GM19463 (cell line): ENCODE data around the gene RTN4R.
"Not testable (repeated sequence)": the region's sequence is repeated elsewhere in the genome, so short reads cannot be mapped to it uniquely, and the experiment has no call there.

ENCODE experiments used
- ATAC-seq: cut with Tn5 transposase; IDR thresholded peaks from one replicate; pipeline ENCODE4 v1.9.1; 2021; ENCODE audit warnings: mild to moderate bottlenecking, moderate library complexity; ENCODE audit not compliant: unreplicated experiment

The RTN4R gene

DNA sequence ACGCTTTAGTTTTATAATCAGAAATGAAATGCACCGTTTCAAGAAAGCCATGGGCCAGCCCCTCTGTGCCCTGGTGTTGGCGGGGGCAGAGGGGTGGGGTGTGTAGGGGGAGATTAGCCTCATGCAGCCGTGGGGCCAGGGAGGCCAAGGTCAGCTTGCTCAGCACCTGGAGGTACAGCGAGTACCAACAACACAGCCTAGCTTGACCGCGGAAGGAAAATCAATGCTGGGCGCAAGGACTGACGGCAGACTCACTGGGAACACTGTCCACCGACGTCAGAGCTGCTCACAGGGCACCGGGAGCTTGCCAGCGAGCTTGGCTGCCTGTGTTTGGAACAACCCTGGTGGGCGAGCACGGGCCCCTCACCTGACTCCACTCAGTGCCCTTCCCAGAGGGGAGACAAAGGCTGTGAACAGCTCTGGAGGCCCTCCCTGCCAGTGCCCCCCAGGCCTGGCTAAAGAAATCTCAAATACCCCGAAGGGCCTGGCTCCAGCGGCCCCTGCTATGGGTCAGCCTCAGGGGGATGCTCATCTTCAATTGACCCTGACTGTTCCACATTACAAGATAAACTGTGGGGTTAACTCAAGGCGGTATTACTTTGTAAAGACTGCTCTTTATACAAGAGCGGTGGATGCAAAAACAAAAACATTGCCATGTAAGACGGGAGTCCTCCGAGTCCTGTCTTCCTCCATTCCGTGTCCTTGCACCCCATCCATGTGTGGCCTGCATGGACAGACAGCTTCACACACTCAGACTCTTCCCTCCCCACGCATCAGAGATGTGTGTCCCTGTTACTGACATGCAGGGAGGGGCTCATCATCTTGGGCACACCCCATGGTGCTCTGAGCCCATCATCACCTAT is 21.3 kb upstream of the RTN4R start:
- ATAC-seq: not testable (repeated sequence)

DNA sequence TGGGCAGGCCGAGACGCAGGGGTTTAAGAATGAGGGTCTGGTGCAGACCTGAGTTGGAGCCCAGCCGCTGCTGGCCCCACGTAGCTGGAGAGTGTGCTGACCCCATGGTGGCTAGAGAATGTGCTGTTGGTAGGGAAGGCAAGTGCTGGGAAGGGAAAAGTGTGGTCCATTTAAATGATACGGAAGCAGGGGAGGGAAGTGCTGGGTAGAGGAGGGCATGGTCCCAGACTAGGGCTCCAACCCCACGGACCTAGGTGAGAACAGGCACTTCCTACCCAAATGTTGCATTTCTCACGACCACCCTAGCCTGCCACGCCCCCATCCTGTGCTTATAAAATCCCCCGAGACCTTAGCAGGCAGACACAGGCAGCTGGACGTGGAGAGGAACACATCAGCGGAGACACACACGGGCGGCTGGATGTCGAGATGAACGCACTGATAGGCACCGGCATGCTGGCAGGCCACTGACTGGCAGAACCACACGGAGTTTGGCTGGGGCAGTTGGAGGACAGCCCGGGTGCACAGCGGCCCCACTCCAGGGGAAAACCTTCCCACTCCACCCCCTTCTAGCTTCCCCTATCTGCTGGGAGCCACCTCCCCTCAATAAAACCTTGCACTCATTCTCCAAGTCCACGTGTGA is 18.8 kb upstream of the RTN4R start:
- not testable (repeated sequence) for ATAC-seq

DNA sequence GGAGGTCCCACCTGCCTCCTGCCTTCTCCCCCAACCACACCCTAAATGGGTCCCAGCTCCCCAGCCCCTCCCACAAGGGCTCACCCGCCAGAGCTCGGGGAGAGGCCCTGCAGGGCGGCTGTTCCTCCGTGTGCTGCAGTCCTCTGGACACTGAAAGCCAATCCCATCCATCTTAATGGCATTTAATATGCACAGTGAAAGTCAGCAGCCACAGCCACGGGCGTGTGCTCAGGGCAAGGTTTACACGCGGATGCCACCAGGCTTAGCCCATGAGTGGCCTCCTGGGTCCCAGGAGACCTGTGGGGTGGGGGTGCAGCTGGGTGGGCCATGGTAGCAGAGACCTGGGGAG is 18.2 kb upstream of the RTN4R start:
- ATAC-seq: not testable (repeated sequence)

DNA sequence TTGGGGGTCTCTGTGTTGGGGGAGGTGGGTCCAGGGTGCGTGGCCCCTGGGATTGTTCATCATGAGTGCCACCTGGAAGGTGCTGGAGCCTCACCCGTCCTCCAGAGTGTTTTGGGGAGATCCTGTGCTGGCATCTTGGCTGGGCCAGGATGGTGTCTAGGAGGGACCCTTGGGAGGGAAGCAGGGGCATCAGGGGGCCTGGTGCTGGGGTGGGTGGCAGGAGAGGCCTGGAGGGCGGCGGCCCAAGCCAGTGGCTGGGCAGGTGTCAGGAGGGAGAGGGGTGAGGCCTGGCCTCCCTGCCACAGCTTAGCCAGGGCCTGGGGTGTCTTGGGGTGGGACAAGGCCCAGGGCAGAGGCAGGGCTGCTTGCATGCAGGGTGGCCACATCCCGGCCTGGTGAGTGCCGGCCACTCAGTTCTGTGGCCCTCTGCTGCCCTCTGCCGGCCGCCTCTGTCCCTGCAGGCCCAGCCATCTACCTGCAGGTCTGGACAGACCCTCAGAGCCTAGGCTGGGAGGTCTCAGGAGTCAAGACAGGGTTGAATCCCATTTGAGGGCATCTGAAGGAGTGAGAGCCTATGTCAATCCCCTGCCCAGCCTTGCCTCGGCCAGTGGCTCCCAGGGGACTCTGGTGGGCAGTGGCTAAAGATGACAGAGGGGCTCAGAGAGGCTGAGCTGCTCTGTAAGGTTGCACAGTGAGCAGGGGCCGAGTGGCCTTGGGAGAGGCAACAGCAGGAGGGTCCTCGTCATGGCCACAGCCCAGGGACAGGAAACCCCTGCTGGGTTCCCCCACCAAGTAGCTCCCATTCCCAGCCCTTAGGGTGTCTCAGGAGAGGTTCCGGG is 17.6 kb upstream of the RTN4R start:
- ATAC-seq: not testable (repeated sequence)

DNA sequence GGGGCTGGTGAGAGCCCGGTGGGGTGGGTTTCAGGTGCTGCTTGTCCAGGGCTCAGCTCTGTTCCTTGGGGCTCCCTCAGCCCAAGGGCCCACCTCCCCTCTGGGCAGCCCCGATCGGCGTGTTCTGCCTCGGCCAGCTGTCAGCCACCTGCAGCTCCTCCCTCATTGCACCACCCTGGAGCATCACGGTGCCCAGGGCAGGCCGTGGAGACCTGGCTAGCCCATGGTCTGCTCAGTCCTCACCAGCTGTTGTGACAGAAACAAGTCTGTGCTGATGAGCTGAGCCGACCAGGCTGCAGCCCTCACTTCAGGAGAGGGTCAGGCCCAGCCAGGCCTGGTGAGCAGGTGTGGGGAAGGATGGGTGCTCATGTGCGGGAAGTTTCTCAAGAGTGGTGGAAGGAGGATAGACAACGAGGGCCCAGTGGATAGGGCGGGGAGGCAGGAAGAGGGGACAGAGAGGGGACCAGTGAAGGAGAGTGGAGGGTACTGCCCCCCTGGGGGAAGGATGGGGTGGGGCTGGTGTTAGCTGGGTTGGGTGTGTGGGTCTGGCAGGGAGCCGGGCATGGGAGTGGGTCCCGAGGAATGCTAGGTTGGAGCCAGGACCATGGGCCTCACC is 16.5 kb upstream of the RTN4R start:
- ATAC-seq: no peak

DNA sequence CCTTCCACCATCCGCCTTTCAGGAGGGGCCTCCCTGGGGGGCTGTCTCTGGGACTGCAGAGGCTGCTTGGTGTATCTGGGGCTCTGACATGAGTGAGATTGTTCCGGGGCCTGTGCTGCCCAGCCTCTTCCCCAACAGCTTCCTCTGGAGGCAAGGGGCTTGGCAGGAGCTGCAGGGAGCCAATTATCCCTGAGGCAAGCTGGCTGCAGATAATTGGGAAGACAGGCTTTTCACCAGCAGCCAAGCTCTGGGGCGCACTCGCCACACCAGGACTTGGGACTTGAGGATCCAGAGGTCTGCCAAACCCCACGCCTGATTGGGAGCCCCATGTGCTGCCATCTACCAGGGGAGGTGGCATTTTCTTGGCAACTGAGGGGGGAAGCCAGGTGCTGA is 15.6 kb upstream of the RTN4R start:
- ATAC-seq: no peak

DNA sequence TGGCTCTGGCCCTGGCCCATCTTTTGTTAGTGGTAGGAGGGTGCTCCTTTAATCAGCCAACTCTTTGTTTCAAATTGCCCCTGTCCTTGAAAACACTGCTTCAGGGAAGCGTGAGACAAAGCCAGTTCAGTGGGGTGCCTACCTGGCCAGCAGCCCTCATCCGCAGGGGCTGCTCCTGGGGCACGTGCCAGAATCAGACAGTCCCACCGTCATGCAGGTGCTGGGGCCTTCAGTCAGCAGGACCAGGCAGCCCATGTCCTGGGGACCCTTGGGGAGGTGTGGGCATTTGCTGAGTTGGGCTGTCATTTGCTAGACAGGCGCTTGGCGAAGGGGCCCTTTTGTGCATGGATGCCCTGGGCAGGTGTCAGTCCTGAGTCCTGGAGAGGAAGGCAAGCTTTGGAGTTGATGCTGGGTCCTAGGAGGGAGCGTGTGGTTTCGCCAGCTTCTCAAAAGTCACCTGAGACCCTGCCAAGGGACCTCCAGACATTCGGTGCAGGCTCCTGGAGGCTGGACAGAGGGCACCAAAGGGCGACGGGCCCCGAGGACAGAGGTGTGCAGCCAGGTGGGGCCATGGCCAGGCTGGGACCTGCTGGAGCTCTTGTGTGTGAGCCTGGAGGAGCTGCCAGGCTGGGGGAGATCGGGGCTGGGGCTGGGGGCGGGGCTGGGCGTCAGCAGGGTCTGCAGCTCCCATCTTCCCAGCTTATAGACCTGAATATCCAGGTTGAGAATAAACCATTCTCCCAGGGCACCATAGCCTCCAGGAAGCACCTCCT is 15.0 kb upstream of the RTN4R start:
- ATAC-seq: no peak

DNA sequence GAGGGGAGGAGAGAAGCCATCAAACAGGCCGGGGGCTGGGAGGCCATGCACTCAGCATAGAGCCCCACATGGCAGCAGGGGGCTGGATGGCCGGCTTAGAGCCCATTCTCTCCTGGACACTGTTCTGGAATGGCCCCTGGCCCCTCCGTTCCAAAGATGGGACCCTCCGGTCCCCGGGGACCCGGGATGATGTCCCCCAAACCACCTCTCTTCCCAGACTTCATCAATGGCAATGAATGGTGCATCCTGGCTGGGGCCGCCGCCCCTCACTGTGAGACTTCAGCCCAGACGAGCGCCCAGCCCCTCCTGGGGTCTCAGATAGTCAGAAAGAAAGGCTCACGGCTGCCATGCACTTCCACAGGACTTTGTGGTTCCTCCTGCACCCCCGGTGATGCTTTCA is 13.8 kb upstream of the RTN4R start:
- no peak for ATAC-seq

DNA sequence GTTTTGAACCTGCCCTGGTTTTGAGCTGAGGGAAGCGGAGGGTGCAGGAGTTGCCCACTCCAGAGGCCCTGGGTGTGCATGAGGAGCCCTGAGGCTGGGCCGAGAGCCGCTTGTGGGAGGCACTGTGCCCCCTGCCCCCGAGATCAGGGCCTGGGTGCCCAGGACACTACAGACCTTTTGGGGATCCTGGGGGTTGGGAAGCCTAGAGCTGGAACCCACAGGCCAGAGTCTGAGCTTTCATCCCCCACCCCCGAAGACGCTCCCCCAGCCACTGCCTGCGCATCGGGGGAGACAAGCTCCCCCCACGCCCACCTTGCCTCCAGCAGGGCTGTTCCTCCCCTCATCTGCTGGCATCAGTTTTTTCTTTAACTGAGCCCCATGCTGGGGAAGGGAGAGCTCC is 13.4 kb upstream of the RTN4R start:
- not testable (repeated sequence) for ATAC-seq

DNA sequence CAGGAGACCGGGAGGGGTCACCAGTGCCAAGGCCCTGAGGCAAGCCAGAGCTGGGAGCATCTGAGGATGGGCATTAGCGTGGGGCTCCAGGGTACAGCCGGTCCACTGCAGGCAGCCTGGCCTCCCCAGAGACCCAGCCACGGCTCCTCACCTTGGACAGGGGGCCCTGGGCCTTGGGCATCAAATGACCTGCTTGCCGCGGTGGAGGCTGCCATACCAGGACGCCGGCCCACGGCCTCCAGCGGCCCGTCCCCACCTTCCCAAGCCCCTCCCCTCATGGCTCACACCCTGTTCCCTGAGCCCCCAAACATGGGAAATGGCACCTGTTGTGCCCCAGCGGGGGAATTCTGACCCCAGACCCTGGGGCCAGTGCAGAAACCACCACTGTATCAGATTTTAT is 12.7 kb upstream of the RTN4R start:
- ATAC-seq: no peak

DNA sequence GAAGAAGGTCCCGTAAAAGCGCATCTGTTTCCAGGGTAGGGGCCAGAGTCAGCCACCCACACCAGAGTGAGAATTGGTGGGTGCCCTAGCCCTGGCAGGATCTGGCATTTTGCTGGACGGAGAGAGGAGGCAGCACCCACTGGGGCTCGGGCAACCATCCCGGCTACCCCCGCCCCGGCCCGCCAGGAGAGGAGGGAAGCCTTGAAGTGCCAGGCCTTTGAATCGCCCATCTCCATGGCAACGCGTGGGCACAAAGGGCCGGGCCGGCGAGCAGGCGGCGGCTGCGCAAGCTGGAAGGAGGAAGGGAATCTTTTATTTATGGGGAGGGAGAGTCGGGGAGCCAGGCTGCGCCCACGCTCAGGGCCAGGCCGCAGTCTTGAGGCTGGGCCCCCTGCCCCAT is 12.0 kb upstream of the RTN4R start:
- not testable (repeated sequence) for ATAC-seq

DNA sequence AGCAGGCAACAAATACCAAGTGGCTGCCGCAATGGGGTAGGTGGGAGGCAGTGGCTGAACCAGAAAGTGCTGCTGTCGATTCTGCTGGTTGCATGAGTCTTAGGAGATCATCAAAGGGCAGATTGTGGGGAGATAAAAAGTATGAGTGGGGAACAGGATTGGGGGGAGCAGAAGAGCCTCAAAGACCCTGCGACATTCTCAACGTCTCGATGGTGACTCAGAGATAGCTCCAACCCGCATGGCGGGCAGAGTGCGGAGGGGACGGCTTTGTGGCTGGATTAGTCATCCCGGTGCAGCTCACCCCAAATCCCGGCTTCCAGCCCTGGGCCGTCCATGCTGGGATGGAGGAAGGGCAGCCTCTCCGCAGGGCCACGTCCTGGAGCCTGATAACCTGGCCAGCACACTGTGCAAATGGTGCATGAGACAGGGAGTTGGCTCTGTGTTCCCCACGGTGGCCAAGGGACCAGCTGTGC is 11.6 kb upstream of the RTN4R start:
- ATAC-seq: no peak

DNA sequence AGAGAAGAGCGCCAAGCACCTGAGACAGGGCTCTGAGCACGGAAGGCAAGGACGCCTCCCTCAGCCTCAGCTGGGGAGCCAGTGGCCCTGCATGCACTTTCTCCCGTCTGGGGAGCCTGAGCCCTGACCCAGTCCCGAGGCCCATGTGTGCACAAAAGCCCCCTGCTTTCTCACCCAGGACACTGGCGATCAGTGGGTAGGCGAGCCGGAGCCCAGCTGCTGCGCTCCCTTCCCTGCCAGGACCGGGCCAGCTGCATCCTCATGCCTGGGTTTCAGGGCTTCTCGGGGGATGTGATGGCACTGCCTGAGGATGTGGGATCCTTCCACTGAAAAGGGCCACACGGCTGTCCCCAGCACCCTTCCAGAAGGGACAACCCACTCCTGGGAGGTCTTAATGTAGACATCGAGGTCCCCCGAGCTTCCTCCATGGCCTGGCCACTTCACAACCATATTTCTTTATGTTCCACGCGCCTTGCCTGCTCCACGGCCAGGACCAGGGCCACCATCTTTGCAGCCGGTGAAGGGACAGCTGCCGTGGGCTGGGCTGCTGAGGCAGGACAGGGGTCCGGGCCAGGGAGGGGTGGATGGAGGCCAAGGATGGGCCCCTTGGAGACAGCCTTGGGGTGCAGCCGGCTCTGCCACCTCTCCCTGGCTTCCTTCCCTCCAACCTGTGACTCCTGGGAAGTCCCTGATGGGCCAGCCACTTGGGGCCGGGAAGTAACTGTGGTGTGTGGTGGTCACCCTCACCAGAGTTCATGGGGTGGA is 10.8 kb upstream of the RTN4R start:
- not testable (repeated sequence) for ATAC-seq

DNA sequence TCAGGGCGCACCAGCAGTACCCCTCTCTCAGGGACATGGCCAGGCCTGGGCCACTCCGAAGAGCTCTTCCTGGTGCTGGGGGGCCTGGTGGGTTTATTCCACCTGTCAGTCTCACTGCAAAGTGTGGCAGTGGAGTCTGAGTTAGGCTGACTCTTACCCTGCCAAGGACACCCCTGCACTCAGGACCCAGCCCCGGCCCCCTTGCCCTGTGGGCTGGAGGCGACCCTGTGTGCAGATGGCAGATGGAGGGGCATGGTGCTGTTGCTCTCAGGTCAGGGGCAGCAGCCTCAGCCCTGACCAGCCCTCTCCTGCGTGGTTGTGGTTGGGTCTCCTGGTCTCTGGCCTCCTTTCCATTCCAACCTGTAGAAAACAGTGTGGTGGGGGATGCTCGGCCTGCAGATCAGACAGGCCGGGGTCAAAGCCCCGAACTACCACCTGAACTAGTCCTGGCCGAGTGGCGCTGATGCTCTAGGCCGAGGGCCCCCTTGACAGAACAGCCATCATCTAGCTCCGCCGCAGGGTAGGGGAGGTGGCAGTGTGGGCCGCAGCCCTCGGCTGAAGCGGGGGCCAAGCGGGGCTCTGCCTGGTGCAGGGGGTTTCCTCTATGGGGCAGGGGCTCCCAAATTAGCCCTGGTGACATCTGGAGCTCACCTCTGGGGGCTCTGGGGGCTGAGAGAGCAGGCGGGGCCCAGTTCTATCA is 10.0 kb upstream of the RTN4R start:
- ATAC-seq: not testable (repeated sequence)

DNA sequence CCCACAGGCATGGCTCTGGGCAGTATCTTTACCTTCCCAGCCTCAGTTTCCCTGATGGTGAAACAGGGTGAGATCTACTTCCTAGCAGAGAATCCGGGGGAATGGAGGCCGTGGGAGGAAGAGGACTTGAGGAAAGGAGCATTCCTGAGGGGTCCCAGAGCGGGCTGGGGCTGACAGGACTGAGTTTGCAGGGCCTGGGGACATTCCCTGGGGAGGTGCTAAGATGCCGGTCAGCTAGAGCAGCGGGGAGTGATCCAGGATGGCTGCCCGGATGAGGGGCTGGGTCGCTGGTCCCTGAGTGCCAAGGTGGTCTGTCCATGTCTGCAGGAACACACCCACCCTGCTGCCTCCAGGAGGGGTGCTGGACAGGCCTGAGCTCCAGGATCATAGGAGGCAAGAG is 8.3 kb upstream of the RTN4R start:
- ATAC-seq: no peak

DNA sequence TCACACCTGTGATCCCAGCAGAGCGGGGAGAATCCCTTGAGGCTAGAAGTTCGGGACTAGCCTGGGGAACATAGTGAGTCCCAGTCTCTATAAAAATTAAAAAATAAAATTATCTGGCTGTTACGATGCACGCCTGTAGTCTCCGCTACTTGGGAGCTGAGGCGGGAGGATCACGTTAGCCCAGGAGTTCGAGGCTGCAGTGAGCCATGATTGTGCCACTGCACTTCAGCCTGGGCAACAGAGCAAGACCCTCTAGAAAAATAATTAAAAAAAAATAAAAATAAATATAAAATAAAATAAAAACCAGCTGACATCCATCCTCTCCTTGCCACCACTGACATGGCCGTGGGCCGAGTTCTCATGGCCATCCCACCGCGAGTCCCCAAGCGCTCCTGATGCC is 7.7 kb upstream of the RTN4R start:
- no peak for ATAC-seq

DNA sequence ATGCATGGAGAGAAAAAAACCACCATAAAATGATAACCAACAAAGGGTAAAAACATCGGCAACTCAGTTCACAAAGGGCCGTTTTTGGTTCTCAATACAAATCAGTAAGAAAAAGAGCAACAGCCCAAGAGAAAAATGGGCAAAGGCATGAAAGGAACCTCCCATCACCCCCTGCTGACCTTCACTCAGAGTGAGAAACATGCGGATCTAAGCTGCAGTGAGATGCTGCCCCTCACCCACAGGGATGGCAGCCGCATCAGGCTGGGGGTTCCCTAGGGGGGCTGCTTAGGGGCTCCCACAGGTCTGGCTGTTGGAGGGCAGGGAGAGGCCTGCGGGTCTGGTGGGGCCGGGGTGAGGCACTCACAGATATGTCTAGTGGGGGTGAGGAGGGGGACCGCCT is 7.2 kb upstream of the RTN4R start:
- not testable (repeated sequence) for ATAC-seq

DNA sequence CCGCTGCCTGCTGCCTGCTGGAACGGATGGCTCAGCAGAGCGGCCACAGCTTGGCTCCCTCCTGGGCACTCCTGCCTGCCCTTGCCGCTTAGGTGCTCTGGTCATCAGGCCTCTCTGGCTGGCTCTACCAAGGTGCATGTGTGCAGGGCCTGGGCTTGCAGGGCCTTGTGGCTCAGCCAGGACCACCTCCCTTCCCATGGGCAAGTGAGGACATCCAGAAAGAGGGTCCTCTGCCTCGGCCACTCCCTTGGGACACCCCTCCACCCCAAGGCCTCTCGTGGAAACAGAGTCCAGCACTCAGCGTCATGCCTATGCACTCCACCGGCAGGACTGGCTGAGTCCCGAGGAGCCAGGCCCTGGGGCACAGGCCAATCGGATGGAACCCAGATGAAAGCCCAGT is 6.3 kb upstream of the RTN4R start:
- not testable (repeated sequence) for ATAC-seq

DNA sequence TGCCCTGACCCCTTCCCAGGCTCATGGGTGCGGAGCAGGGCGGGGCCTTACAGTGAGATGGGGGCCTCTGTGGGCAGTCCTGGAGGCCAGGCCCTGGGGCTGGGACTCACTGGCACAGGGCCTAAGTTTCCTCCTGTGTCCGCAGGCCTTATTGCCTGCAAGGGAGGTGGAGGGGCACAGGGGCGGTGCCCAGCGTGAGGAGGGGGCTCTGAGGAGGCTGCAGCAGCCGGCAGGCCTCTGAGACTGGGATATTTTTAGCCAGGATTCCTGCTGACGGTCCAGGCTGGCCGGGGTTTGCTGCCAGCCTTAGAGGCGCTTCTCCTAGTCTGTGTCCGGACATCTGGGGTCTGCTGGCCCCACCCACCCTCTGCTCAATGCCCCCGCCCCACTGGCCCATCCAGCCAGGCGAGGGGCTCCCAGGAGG is 5.7 kb upstream of the RTN4R start:
- no peak for ATAC-seq
